Measurements from ENCODE around the gene MMP24.
A peak's percentile ranks its signal among the peaks of the same experiment; 100 is the strongest.
"Not testable (repeated sequence)": the region's sequence is repeated elsewhere in the genome, so short reads cannot be mapped to it uniquely, and the experiment has no call there.

The MMP24 gene

GRCh38 chr20:35223941-35224340, 2.5 kb upstream of the MMP24 start:
- DNase-seq (ENCODE audit: low spot score) = no peak

GRCh38 chr20:35224536-35224935, 2.0 kb upstream of the MMP24 start:
- DNase-seq (ENCODE audit: low spot score) = no peak

- no peak for DNase-seq (ENCODE audit: low spot score)
Observed at GRCh38 chr20:35225319-35226125, 968 bp upstream of the MMP24 start.

- peak; percentile 42 for DNase-seq (ENCODE audit: low spot score)
Observed at GRCh38 chr20:35226884-35227681, 593 bp downstream of the MMP24 start.

GRCh38 chr20:35232575-35232974, 6.1 kb downstream of the MMP24 start:
- DNase-seq (ENCODE audit: low spot score) = no peak

- no peak for DNase-seq (ENCODE audit: low spot score)
Observed at GRCh38 chr20:35235881-35236280, 9.4 kb downstream of the MMP24 start.

GRCh38 chr20:35237486-35237885, 11.0 kb downstream of the MMP24 start:
- no peak for DNase-seq (ENCODE audit: low spot score)

- DNase-seq (ENCODE audit: low spot score) = no peak
Observed at GRCh38 chr20:35238170-35238569, 11.7 kb downstream of the MMP24 start.

GRCh38 chr20:35238735-35239134, 12.2 kb downstream of the MMP24 start:
- DNase-seq (ENCODE audit: low spot score) = no peak

GRCh38 chr20:35240083-35240810, 13.8 kb downstream of the MMP24 start:
- DNase-seq (ENCODE audit: low spot score) = no peak

GRCh38 chr20:35240811-35241293, 14.4 kb downstream of the MMP24 start:
- DNase-seq (ENCODE audit: low spot score) = no peak

GRCh38 chr20:35243317-35243716, 16.8 kb downstream of the MMP24 start:
- no peak for DNase-seq (ENCODE audit: low spot score)

- no peak for DNase-seq (ENCODE audit: low spot score)
Observed at GRCh38 chr20:35243986-35244385, 17.5 kb downstream of the MMP24 start.

GRCh38 chr20:35246723-35247122, 20.2 kb downstream of the MMP24 start:
- no peak for DNase-seq (ENCODE audit: low spot score)

GRCh38 chr20:35248641-35249475, 22.4 kb downstream of the MMP24 start:
- DNase-seq (ENCODE audit: low spot score) = no peak

- DNase-seq (ENCODE audit: low spot score) = no peak
Observed at GRCh38 chr20:35251613-35251940, 25.1 kb downstream of the MMP24 start.

GRCh38 chr20:35252037-35252461, 25.6 kb downstream of the MMP24 start:
- no peak for DNase-seq (ENCODE audit: low spot score)

GRCh38 chr20:35252598-35252997, 26.1 kb downstream of the MMP24 start:
- DNase-seq (ENCODE audit: low spot score) = not testable (repeated sequence)

- DNase-seq (ENCODE audit: low spot score) = no peak
Observed at GRCh38 chr20:35253010-35253409, 26.5 kb downstream of the MMP24 start.

- no peak for DNase-seq (ENCODE audit: low spot score)
Observed at GRCh38 chr20:35254448-35254999, 28.0 kb downstream of the MMP24 start.

- no peak for DNase-seq (ENCODE audit: low spot score)
Observed at GRCh38 chr20:35257175-35257909, 30.9 kb downstream of the MMP24 start.

All from COLO829 (cell line).